Chondrocyte (in vitro differentiated cells): ENCODE measurements around the gene FGF22. TPM values are rescaled to one million over a fixed set of nuclear protein-coding genes. Genes with fewer than 3 reads are reported as not detected.

ENCODE experiments used
- DNase-seq: peaks from one replicate; pipeline ENCODE4 v3.0.0; 2021; ENCODE audit warnings: mixed read lengths, low spot score
- H3K27ac Mint-ChIP-seq: one replicate; pipeline ENCODE4 v1.8.0; 2021; ENCODE audit warnings: mild to moderate bottlenecking, moderate library complexity, mixed read lengths; ENCODE audit not compliant: unreplicated experiment
- H3K27me3 Mint-ChIP-seq: 2 replicates; pipeline ENCODE4 v1.8.0; 2021; ENCODE audit warnings: low read depth, mixed read lengths
- H3K36me3 Mint-ChIP-seq: 2 replicates; pipeline ENCODE4 v1.8.0; 2021; ENCODE audit warnings: low read depth, mixed read lengths
- H3K4me1 Mint-ChIP-seq: 2 replicates; pipeline ENCODE4 v1.8.0; 2021; ENCODE audit warnings: low read depth, mild to moderate bottlenecking, mixed read lengths
- H3K4me3 Mint-ChIP-seq: one replicate; pipeline ENCODE4 v1.8.0; 2021; ENCODE audit warnings: mild to moderate bottlenecking, moderate library complexity, mixed read lengths; ENCODE audit not compliant: unreplicated experiment
- H3K9me3 Mint-ChIP-seq: 2 replicates; pipeline ENCODE4 v1.8.0; 2021; ENCODE audit warnings: low read depth, mixed read lengths
- total RNA-seq: library from RNA; stranded (reverse); gene quantifications from 3 replicates; pipeline ENCODE4 v1.2.1, GENCODE V29; 2021
- TF ChIP-seq, protein P1 (sequence below): fragments of 200-600 bp; sonication (generic); IDR thresholded peaks from 2 replicates; pipeline ENCODE4 v1.5.0; 2021; ENCODE audit warnings: antibody characterized with exemption, mild to moderate bottlenecking, moderate library complexity

FGF22 gene
- total RNA-seq, 1 donor from 2014 or later = not detected

GRCh38 chr19:633786-634639 lies 5.7 kb upstream of the FGF22 start:
- TF ChIP-seq, protein P1, sequence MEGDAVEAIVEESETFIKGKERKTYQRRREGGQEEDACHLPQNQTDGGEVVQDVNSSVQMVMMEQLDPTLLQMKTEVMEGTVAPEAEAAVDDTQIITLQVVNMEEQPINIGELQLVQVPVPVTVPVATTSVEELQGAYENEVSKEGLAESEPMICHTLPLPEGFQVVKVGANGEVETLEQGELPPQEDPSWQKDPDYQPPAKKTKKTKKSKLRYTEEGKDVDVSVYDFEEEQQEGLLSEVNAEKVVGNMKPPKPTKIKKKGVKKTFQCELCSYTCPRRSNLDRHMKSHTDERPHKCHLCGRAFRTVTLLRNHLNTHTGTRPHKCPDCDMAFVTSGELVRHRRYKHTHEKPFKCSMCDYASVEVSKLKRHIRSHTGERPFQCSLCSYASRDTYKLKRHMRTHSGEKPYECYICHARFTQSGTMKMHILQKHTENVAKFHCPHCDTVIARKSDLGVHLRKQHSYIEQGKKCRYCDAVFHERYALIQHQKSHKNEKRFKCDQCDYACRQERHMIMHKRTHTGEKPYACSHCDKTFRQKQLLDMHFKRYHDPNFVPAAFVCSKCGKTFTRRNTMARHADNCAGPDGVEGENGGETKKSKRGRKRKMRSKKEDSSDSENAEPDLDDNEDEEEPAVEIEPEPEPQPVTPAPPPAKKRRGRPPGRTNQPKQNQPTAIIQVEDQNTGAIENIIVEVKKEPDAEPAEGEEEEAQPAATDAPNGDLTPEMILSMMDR = no peak
- H3K27me3 Mint-ChIP-seq = no peaks in the 10 kb centered on the region
- peak overlapping the region; percentile 98 for H3K4me3 Mint-ChIP-seq
- no peaks in the 10 kb centered on the region for H3K9me3 Mint-ChIP-seq
- peak overlapping the region; percentile 96 for H3K27ac Mint-ChIP-seq
- peaks cover 22% of the 10 kb centered on the region for H3K4me1 Mint-ChIP-seq
- H3K36me3 Mint-ChIP-seq = peaks cover 8% of the 10 kb centered on the region
- no peak for DNase-seq

- Mint-ChIP-seq H3K27me3 (no peaks in the 10 kb centered on the region), H3K27ac (no peak overlapping the region), H3K4me3 (no peak overlapping the region), H3K4me1 (peaks cover 26% of the 10 kb centered on the region), H3K9me3 (no peaks in the 10 kb centered on the region), H3K36me3 (peaks cover 4% of the 10 kb centered on the region)
- TF ChIP-seq, protein P1 = no peak
- DNase-seq = no peak
These were observed 4.6 kb upstream of the FGF22 start for GRCh38 chr19:634975-635652.

DNA sequence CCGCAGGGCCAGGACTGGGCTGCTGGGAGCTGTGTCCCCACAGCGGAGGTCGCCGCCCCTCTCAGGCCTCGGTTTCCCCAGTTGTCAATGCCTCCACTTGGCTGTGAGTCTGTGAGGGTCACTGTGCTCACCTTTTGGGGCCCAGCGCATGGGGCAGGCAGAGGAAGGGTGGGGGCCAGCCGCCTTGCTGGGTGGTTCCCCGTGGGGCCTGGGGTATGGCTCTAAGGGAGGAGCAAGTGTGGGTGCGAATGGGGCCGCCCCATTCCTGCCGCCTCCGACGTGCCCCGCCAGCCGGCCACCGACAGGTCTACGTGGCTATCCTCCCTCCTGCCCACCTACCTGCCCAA lies 800 bp upstream of the FGF22 start:
- Mint-ChIP-seq H3K36me3 (no peaks in the 10 kb centered on the region), H3K4me1 (peaks cover 10% of the 10 kb centered on the region), H3K27me3 (no peaks in the 10 kb centered on the region), H3K9me3 (no peaks in the 10 kb centered on the region), H3K4me3 (peak overlapping the region; percentile 75), H3K27ac (no peak overlapping the region)
- no peak for DNase-seq
- TF ChIP-seq, protein P1 = no peak

- H3K9me3 Mint-ChIP-seq = no peaks in the 10 kb centered on the region
- H3K27ac Mint-ChIP-seq = no peak overlapping the region
- TF ChIP-seq, protein P1 = no peak
- DNase-seq = no peak
- no peak overlapping the region for H3K4me3 Mint-ChIP-seq
- peaks cover 1% of the 10 kb centered on the region for H3K36me3 Mint-ChIP-seq
- peaks cover 4% of the 10 kb centered on the region for H3K4me1 Mint-ChIP-seq
- H3K27me3 Mint-ChIP-seq = no peaks in the 10 kb centered on the region
These were observed 481 bp downstream of the FGF22 start for GRCh38 chr19:640161-640558.

- peaks cover 4% of the 10 kb centered on the region for H3K4me1 Mint-ChIP-seq
- TF ChIP-seq, protein P1 = no peak
- no peaks in the 10 kb centered on the region for H3K9me3 Mint-ChIP-seq
- H3K36me3 Mint-ChIP-seq = peaks cover 1% of the 10 kb centered on the region
- no peaks in the 10 kb centered on the region for H3K27me3 Mint-ChIP-seq
- H3K27ac Mint-ChIP-seq = no peak overlapping the region
- no peak overlapping the region for H3K4me3 Mint-ChIP-seq
- no peak for DNase-seq
These were observed 1.0 kb downstream of the FGF22 start for GRCh38 chr19:640606-641189.
